Naive thymus-derived CD4-positive, alpha-beta T cell (primary cell): ENCODE results near the gene BATF3. TPM values are rescaled to one million over a fixed set of nuclear protein-coding genes. Genes with fewer than 3 reads are reported as not detected.

ENCODE experiments used
- ATAC-seq: fragments of 150-1000 bp; cut with Tn5 transposase; 2 replicates; pipeline ENCODE4 v1.10.0; 2021; ENCODE audit warnings: mild to moderate bottlenecking, moderate library complexity
- CTCF ChIA-PET: fragments of 350-600 bp; sonication (Branson Sonifier 250); formaldehyde crosslinking; loops from one replicate; lab custom pipeline; 2021; ENCODE audit warnings: antibody characterized with exemption; lab: Charles Lee
- POLR2A ChIA-PET: fragments of 350-600 bp; sonication (Branson Sonifier 250); formaldehyde crosslinking; loops from one replicate; lab custom pipeline; 2021; ENCODE audit warnings: antibody characterized with exemption, inconsistent platforms; lab: Charles Lee
- DNase-seq, 9 donors: peaks; one replicate each; pipeline versions ENCODE4 v3.0.0 to v3.0.0-alpha.2; 2020 to 2022; ENCODE audit warnings: mixed read lengths in 1 of 9
- H3K27ac ChIP-seq: one replicate; pipeline ENCODE4 v1.7.0; 2013; ENCODE audit warnings: mild to moderate bottlenecking, low read depth, low read length, moderate library complexity
- H3K27me3 ChIP-seq, 2 donors: one replicate each; pipeline ENCODE4 v1.7.0; 2013; ENCODE audit warnings: low read length in 2 of 2, mild to moderate bottlenecking in 2 of 2, moderate library complexity in 2 of 2; ENCODE audit not compliant: control insufficient read depth in 2 of 2, insufficient read depth in 2 of 2
- H3K36me3 ChIP-seq, 3 experiments: 1 replicate in 2 of 3; 2 replicates in 1 of 3; pipeline ENCODE4 v1.7.0; 2013; ENCODE audit warnings: low read length in 3 of 3, mild to moderate bottlenecking in 3 of 3, moderate library complexity in 1 of 3; ENCODE audit not compliant: insufficient read depth in 3 of 3, control insufficient read depth in 2 of 3
- H3K4me1 ChIP-seq, 2 donors: one replicate each; pipeline ENCODE4 v1.7.0; 2013; ENCODE audit warnings: low read length in 2 of 2, mild to moderate bottlenecking in 2 of 2, moderate library complexity in 1 of 2; ENCODE audit not compliant: control insufficient read depth in 2 of 2, insufficient read depth in 2 of 2
- H3K4me3 ChIP-seq: 2 replicates; pipeline ENCODE4 v1.7.0; 2013; ENCODE audit warnings: mild to moderate bottlenecking, low read length
- H3K9me3 ChIP-seq, 3 experiments: 1 replicate in 2 of 3; 2 replicates in 1 of 3; pipeline ENCODE4 v1.7.0; 2013; ENCODE audit warnings: low read length in 3 of 3; ENCODE audit not compliant: control insufficient read depth in 2 of 3
- H3K27ac Mint-ChIP-seq, 9 donors: one replicate each; pipeline ENCODE4 v1.8.0; 2020 to 2022; ENCODE audit warnings: mixed read lengths in 9 of 9, mild to moderate bottlenecking in 8 of 9, moderate library complexity in 5 of 9, inconsistent platforms in 2 of 9
- H3K27me3 Mint-ChIP-seq, 5 donors: one replicate each; pipeline ENCODE4 v1.8.0; 2021 to 2022; ENCODE audit warnings: mixed read lengths in 5 of 5, mild to moderate bottlenecking in 1 of 5
- H3K36me3 Mint-ChIP-seq, 5 donors: one replicate each; pipeline ENCODE4 v1.8.0; 2020 to 2022; ENCODE audit warnings: mixed read lengths in 5 of 5, mild to moderate bottlenecking in 3 of 5, inconsistent platforms in 1 of 5
- H3K4me1 Mint-ChIP-seq, 7 donors: one replicate each; pipeline ENCODE4 v1.8.0; 2020 to 2022; ENCODE audit warnings: mixed read lengths in 7 of 7, mild to moderate bottlenecking in 3 of 7, inconsistent platforms in 1 of 7
- H3K4me3 Mint-ChIP-seq, 10 donors: one replicate each; pipeline ENCODE4 v1.8.0; 2020 to 2022; ENCODE audit warnings: mild to moderate bottlenecking in 10 of 10, mixed read lengths in 10 of 10, moderate library complexity in 6 of 10, inconsistent platforms in 2 of 10
- H3K9me3 Mint-ChIP-seq, 11 donors: one replicate each; pipeline ENCODE4 v1.8.0; 2020 to 2022; ENCODE audit warnings: mixed read lengths in 11 of 11, mild to moderate bottlenecking in 4 of 11, inconsistent platforms in 1 of 11, moderate library complexity in 1 of 11
- intact Hi-C, 2 donors: fragments of 100-400 bp; cut with micrococcal nuclease; formaldehyde crosslinking; loops; one replicate each; pipeline ENCODE4 v1.15.1; 2023
- polyA plus RNA-seq, 2 donors: library from polyadenylated mRNA; unstranded; fragments of 300-500 nt; fragmentation: Illumina TruSeq; gene quantifications; one replicate each; pipeline ENCODE4 v1.2.3, GENCODE V29; 2021
- total RNA-seq, 6 experiments: library from RNA in 5 of 6; stranded (reverse) in 5 of 6; gene quantifications; 1 replicate in 5 of 6; 2 replicates in 1 of 6; pipeline ENCODE4 v1.2.3 and lab custom pipeline; 2021 to 2026

The BATF3 gene
- total and polyA plus RNA-seq, 7 experiments from 2014 or later, result 0.27 to 40.2 (median 1.1) TPM

DNA sequence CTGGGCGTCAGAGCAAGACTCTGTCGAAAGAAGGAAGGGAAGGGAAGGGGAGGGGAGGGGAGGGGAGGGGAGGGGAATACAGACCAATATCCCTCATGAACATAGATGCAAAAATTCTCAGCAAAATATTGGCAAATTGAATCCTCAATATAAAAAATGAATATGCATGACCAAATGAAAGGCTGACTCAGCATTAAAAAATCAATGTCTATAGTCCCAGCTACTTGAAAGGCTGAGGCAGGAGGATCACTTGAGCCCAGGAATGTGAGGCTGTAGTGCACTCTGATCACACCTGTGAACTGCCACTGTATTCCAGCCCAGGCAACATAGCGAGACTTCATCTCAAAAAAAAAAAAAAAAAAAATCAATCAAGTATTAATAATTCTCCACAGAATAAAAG lies 24.0 kb downstream of the BATF3 start:
- no peaks in the 10 kb centered on the region for H3K36me3 ChIP-seq
- POLR2A ChIA-PET, result interaction anchor here (0.6 kb wide), 1 partner anchor 362 kb away, joined by 4 read pairs; no protein-coding TSS in a partner anchor
- H3K27ac Mint-ChIP-seq, result no peak overlapping the region
- H3K4me1 ChIP-seq, result no peaks in the 10 kb centered on the region
- no peaks in the 10 kb centered on the region for H3K9me3 Mint-ChIP-seq
- CTCF ChIA-PET, result no interaction called here
- H3K27ac ChIP-seq, result no peak overlapping the region
- no peaks in the 10 kb centered on the region for H3K9me3 ChIP-seq
- DNase-seq (no peak), ATAC-seq (no peak)
- no peak overlapping the region for H3K4me3 Mint-ChIP-seq
- H3K27me3 ChIP-seq, result no peaks in the 10 kb centered on the region
- no peaks in the 10 kb centered on the region for H3K36me3 Mint-ChIP-seq
- peaks cover 5 to 17% (median 10%) of the 10 kb centered on the region in 5 donors for H3K27me3 Mint-ChIP-seq
- intact Hi-C loops, result no loop called here
- peaks cover 0 to 28% (median 0%) of the 10 kb centered on the region in 7 donors for H3K4me1 Mint-ChIP-seq
- no peak overlapping the region for H3K4me3 ChIP-seq

GRCh38 chr1:212674872-212675271 lies 24.8 kb downstream of the BATF3 start:
- intact Hi-C loops, result no loop called here
- DNase-seq (no peak), ATAC-seq (no peak)
- Histone ChIP-seq H3K4me3 (no peak overlapping the region), H3K27ac (no peak overlapping the region), H3K4me1 (no peaks in the 10 kb centered on the region), H3K9me3 (no peaks in the 10 kb centered on the region), H3K27me3 (no peaks in the 10 kb centered on the region), H3K36me3 (no peaks in the 10 kb centered on the region)
- Mint-ChIP-seq H3K9me3 (no peaks in the 10 kb centered on the region), H3K36me3 (no peaks in the 10 kb centered on the region), H3K4me3 (no peak overlapping the region), H3K27me3 (peaks cover 5 to 24% (median 17%) of the 10 kb centered on the region in 5 donors), H3K4me1 (peaks cover 0 to 21% (median 0%) of the 10 kb centered on the region in 7 donors), H3K27ac (no peak overlapping the region)
- CTCF ChIA-PET, result no interaction called here
- POLR2A ChIA-PET, result no interaction called here

DNA sequence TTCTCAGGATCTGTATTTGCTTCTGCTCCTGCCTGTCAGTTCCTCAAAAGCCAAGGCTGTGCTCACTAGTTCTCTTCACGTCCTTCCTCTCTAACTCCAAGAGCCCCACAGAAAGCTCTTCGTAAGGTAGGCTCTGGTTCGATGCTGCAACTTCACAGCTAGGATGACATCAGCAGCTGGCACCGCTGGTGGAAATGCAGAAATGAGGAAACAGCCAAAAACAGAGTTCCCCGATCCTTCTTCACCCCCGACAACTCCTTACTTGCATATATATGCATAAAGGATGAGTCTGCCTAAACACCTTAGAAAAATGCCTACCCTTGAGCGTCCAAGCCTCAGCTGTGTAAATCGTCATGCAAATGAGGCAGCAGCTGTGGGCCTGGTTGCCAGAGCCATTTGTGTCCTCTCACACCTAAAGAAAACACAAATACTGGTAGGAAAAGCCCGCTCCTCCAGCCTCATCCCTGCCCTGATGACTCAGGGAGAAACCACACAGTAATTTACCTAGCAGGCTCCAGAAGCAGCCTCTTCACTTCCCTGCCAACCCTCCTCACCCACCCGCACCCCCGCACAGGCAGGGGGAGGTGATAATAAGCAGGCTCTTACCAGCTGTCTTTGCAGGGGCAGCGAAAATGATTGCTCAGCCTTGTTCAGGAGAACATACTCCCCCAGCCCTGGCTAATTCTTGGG lies 28.2 kb downstream of the BATF3 start:
- no peaks in the 10 kb centered on the region for H3K4me1 ChIP-seq
- intact Hi-C loops, result no loop called here
- no peaks in the 10 kb centered on the region for H3K36me3 ChIP-seq
- no peak overlapping the region for H3K27ac ChIP-seq
- Mint-ChIP-seq H3K9me3 (no peaks in the 10 kb centered on the region), H3K27ac (no peak overlapping the region), H3K4me1 (peaks cover 0 to 27% (median 0%) of the 10 kb centered on the region in 7 donors), H3K27me3 (peaks cover 5 to 25% (median 21%) of the 10 kb centered on the region in 5 donors), H3K36me3 (no peaks in the 10 kb centered on the region), H3K4me3 (peak overlapping the region in 1 of 10 donors; percentile 1)
- no peaks in the 10 kb centered on the region for H3K9me3 ChIP-seq
- no peaks in the 10 kb centered on the region for H3K27me3 ChIP-seq
- H3K4me3 ChIP-seq, result no peak overlapping the region
- no peak for DNase-seq
- peak; percentile 86 for ATAC-seq
- POLR2A ChIA-PET, result no interaction called here
- CTCF ChIA-PET, result no interaction called here

- H3K27me3 Mint-ChIP-seq, result peaks cover 5 to 25% (median 21%) of the 10 kb centered on the region in 5 donors
- H3K27ac Mint-ChIP-seq, result no peak overlapping the region
- Histone ChIP-seq H3K4me3 (no peak overlapping the region), H3K4me1 (peaks cover 0 to under 1% of the 10 kb centered on the region in 2 donors), H3K27me3 (no peaks in the 10 kb centered on the region), H3K27ac (no peak overlapping the region), H3K36me3 (no peaks in the 10 kb centered on the region), H3K9me3 (no peaks in the 10 kb centered on the region)
- DNase-seq (no peak), ATAC-seq (no peak)
- peaks cover 0 to 28% (median 0%) of the 10 kb centered on the region in 7 donors for H3K4me1 Mint-ChIP-seq
- CTCF ChIA-PET, result no interaction called here
- intact Hi-C loops, result no loop called here
- no peaks in the 10 kb centered on the region for H3K36me3 Mint-ChIP-seq
- H3K4me3 Mint-ChIP-seq, result no peak overlapping the region
- POLR2A ChIA-PET, result no interaction called here
- H3K9me3 Mint-ChIP-seq, result no peaks in the 10 kb centered on the region
Measured at GRCh38 chr1:212670882-212671281, 28.8 kb downstream of the BATF3 start.

DNA sequence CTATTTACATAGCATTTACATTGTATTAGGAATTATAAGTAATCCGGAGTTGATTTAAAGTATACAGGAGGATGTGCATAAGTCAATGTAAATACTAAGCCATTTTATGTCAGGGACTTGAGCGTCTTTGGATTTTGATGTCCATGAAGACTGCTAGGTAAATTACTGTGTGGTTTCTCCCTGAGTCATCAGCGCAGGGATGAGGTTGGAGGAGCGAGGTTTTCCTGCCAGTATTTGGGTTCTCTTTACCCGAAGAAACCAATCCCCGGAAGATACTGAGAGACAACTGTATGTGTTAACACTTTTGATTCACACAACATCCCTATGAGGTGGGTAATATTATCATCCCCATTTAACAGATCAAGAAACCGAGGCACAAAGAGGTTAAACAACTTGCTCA lies 29.3 kb downstream of the BATF3 start:
- ATAC-seq, result no peak
- ChIA-PET CTCF (no interaction called here), POLR2A (no interaction called here)
- no peaks in the 10 kb centered on the region for H3K9me3 ChIP-seq
- H3K27ac ChIP-seq, result no peak overlapping the region
- Mint-ChIP-seq H3K4me1 (peaks cover 4 to 33% (median 5%) of the 10 kb centered on the region in 7 donors), H3K36me3 (no peaks in the 10 kb centered on the region), H3K4me3 (no peak overlapping the region), H3K9me3 (no peaks in the 10 kb centered on the region), H3K27ac (no peak overlapping the region), H3K27me3 (peaks cover 5 to 25% (median 21%) of the 10 kb centered on the region in 5 donors)
- no peaks in the 10 kb centered on the region for H3K27me3 ChIP-seq
- no peak for DNase-seq
- H3K4me3 ChIP-seq, result no peak overlapping the region
- intact Hi-C loops, result no loop called here
- H3K36me3 ChIP-seq, result no peaks in the 10 kb centered on the region
- peaks cover 0 to 6% of the 10 kb centered on the region in 2 donors for H3K4me1 ChIP-seq

GRCh38 chr1:212669600-212669999 lies 30.0 kb downstream of the BATF3 start:
- peaks cover 4 to 37% (median 5%) of the 10 kb centered on the region in 7 donors for H3K4me1 Mint-ChIP-seq
- CTCF ChIA-PET, result no interaction called here
- intact Hi-C loops, result no loop called here
- H3K27ac Mint-ChIP-seq, result no peak overlapping the region
- Histone ChIP-seq H3K36me3 (no peaks in the 10 kb centered on the region), H3K4me3 (no peak overlapping the region), H3K27me3 (no peaks in the 10 kb centered on the region), H3K9me3 (no peaks in the 10 kb centered on the region), H3K4me1 (peaks cover 0 to 6% of the 10 kb centered on the region in 2 donors), H3K27ac (no peak overlapping the region)
- H3K9me3 Mint-ChIP-seq, result no peaks in the 10 kb centered on the region
- peaks cover 5 to 22% (median 20%) of the 10 kb centered on the region in 5 donors for H3K27me3 Mint-ChIP-seq
- H3K36me3 Mint-ChIP-seq, result no peaks in the 10 kb centered on the region
- no peak overlapping the region for H3K4me3 Mint-ChIP-seq
- DNase-seq (no peak), ATAC-seq (no peak)
- POLR2A ChIA-PET, result no interaction called here

DNA sequence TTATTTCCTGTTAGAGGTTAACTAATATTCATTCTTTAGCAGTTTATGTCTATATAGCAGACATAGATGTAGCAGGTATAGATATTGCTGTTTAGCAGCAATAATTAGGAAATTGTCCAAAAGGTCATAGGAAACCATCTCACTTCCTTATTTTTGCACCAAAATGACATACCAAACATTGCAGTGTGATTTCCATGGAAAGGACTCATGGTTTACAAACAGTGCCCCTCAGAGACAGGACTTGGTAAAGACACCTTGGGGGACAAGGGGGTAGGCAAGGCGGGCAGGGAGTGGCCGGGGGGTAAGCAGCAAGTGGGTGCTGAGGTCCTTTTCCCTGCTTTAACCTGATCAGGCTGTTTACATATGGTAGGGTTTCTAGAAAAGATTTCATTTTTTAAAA lies 30.5 kb downstream of the BATF3 start:
- Mint-ChIP-seq H3K27ac (no peak overlapping the region), H3K9me3 (no peaks in the 10 kb centered on the region), H3K36me3 (no peaks in the 10 kb centered on the region), H3K4me3 (no peak overlapping the region), H3K27me3 (peaks cover 5 to 21% (median 18%) of the 10 kb centered on the region in 5 donors), H3K4me1 (peaks cover 4 to 37% (median 5%) of the 10 kb centered on the region in 7 donors)
- Histone ChIP-seq H3K27ac (no peak overlapping the region), H3K36me3 (no peaks in the 10 kb centered on the region), H3K27me3 (no peaks in the 10 kb centered on the region), H3K9me3 (no peaks in the 10 kb centered on the region), H3K4me3 (no peak overlapping the region), H3K4me1 (peaks cover 0 to 6% of the 10 kb centered on the region in 2 donors)
- DNase-seq, result no peak
- POLR2A ChIA-PET, result no interaction called here
- CTCF ChIA-PET, result interaction anchor here (5.5 kb wide), 1 partner anchor 113 kb away, joined by 60 read pairs; no protein-coding TSS in a partner anchor
- intact Hi-C loops, result no loop called here
- ATAC-seq, result no peak
